ENCODE measurements around the gene ANP32A.
"Not testable (repeated sequence)": the region's sequence is repeated elsewhere in the genome, so short reads cannot be mapped to it uniquely, and the experiment has no call there.

The ANP32A gene

GRCh38 chr15:68774120-68774519 lies 46.6 kb downstream of the ANP32A start:
- no peak for DNase-seq
- Histone ChIP-seq H3K27me3 (replicated peaks; ENCODE audit: control insufficient read depth, insufficient read depth, low read length, poor library complexity, severe bottlenecking) (no peaks in the 10 kb centered on the region), H3K27ac (ENCODE audit: insufficient read depth, low read length, poor library complexity, severe bottlenecking) (no peak overlapping the region), H3K9me3 (ENCODE audit: control insufficient read depth, low read length) (no peaks in the 10 kb centered on the region), H3K4me1 (ENCODE audit: control insufficient read depth, insufficient read depth, low read length, poor library complexity, severe bottlenecking) (no peaks in the 10 kb centered on the region), H3K4me3 (ENCODE audit: insufficient read depth, low read depth, low read length, poor library complexity, severe bottlenecking) (no peak overlapping the region), H3K36me3 (ENCODE audit: control insufficient read depth, insufficient read depth, low read length) (peaks cover 6% of the 10 kb centered on the region)

GRCh38 chr15:68773036-68773435 lies 47.7 kb downstream of the ANP32A start:
- no peak overlapping the region for H3K4me3 ChIP-seq (ENCODE audit: insufficient read depth, low read depth, low read length, poor library complexity, severe bottlenecking)
- no peaks in the 10 kb centered on the region for H3K27me3 ChIP-seq (replicated peaks; ENCODE audit: control insufficient read depth, insufficient read depth, low read length, poor library complexity, severe bottlenecking)
- no peak overlapping the region for H3K27ac ChIP-seq (ENCODE audit: insufficient read depth, low read length, poor library complexity, severe bottlenecking)
- no peaks in the 10 kb centered on the region for H3K4me1 ChIP-seq (ENCODE audit: control insufficient read depth, insufficient read depth, low read length, poor library complexity, severe bottlenecking)
- H3K36me3 ChIP-seq (ENCODE audit: control insufficient read depth, insufficient read depth, low read length) = peaks cover 4% of the 10 kb centered on the region
- no peak for DNase-seq
- H3K9me3 ChIP-seq (ENCODE audit: control insufficient read depth, low read length) = no peaks in the 10 kb centered on the region

GRCh38 chr15:68770216-68770615 lies 50.5 kb downstream of the ANP32A start:
- no peak for DNase-seq
- Histone ChIP-seq H3K4me1 (ENCODE audit: control insufficient read depth, insufficient read depth, low read length, poor library complexity, severe bottlenecking) (no peaks in the 10 kb centered on the region), H3K9me3 (ENCODE audit: control insufficient read depth, low read length) (no peaks in the 10 kb centered on the region), H3K4me3 (ENCODE audit: insufficient read depth, low read depth, low read length, poor library complexity, severe bottlenecking) (no peak overlapping the region), H3K27ac (ENCODE audit: insufficient read depth, low read length, poor library complexity, severe bottlenecking) (no peak overlapping the region), H3K36me3 (ENCODE audit: control insufficient read depth, insufficient read depth, low read length) (no peaks in the 10 kb centered on the region), H3K27me3 (replicated peaks; ENCODE audit: control insufficient read depth, insufficient read depth, low read length, poor library complexity, severe bottlenecking) (no peaks in the 10 kb centered on the region)

GRCh38 chr15:68769702-68770101 lies 51.0 kb downstream of the ANP32A start:
- no peak overlapping the region for H3K4me3 ChIP-seq (ENCODE audit: insufficient read depth, low read depth, low read length, poor library complexity, severe bottlenecking)
- no peak for DNase-seq
- no peaks in the 10 kb centered on the region for H3K27me3 ChIP-seq (replicated peaks; ENCODE audit: control insufficient read depth, insufficient read depth, low read length, poor library complexity, severe bottlenecking)
- H3K9me3 ChIP-seq (ENCODE audit: control insufficient read depth, low read length) = no peaks in the 10 kb centered on the region
- H3K36me3 ChIP-seq (ENCODE audit: control insufficient read depth, insufficient read depth, low read length) = no peaks in the 10 kb centered on the region
- H3K4me1 ChIP-seq (ENCODE audit: control insufficient read depth, insufficient read depth, low read length, poor library complexity, severe bottlenecking) = no peaks in the 10 kb centered on the region
- H3K27ac ChIP-seq (ENCODE audit: insufficient read depth, low read length, poor library complexity, severe bottlenecking) = no peak overlapping the region

- no peak overlapping the region for H3K4me3 ChIP-seq (ENCODE audit: insufficient read depth, low read depth, low read length, poor library complexity, severe bottlenecking)
- H3K9me3 ChIP-seq (ENCODE audit: control insufficient read depth, low read length) = no peaks in the 10 kb centered on the region
- H3K36me3 ChIP-seq (ENCODE audit: control insufficient read depth, insufficient read depth, low read length) = no peaks in the 10 kb centered on the region
- H3K27ac ChIP-seq (ENCODE audit: insufficient read depth, low read length, poor library complexity, severe bottlenecking) = no peak overlapping the region
- DNase-seq = no peak
- no peaks in the 10 kb centered on the region for H3K4me1 ChIP-seq (ENCODE audit: control insufficient read depth, insufficient read depth, low read length, poor library complexity, severe bottlenecking)
- H3K27me3 ChIP-seq (replicated peaks; ENCODE audit: control insufficient read depth, insufficient read depth, low read length, poor library complexity, severe bottlenecking) = no peaks in the 10 kb centered on the region
Observed at GRCh38 chr15:68768321-68768720, 52.4 kb downstream of the ANP32A start.

- H3K27me3 ChIP-seq (replicated peaks; ENCODE audit: control insufficient read depth, insufficient read depth, low read length, poor library complexity, severe bottlenecking) = no peaks in the 10 kb centered on the region
- no peak overlapping the region for H3K4me3 ChIP-seq (ENCODE audit: insufficient read depth, low read depth, low read length, poor library complexity, severe bottlenecking)
- H3K4me1 ChIP-seq (ENCODE audit: control insufficient read depth, insufficient read depth, low read length, poor library complexity, severe bottlenecking) = no peaks in the 10 kb centered on the region
- no peak overlapping the region for H3K27ac ChIP-seq (ENCODE audit: insufficient read depth, low read length, poor library complexity, severe bottlenecking)
- H3K9me3 ChIP-seq (ENCODE audit: control insufficient read depth, low read length) = no peaks in the 10 kb centered on the region
- no peak for DNase-seq
- no peaks in the 10 kb centered on the region for H3K36me3 ChIP-seq (ENCODE audit: control insufficient read depth, insufficient read depth, low read length)
Observed at GRCh38 chr15:68767833-68768232, 52.9 kb downstream of the ANP32A start.

GRCh38 chr15:68765602-68766368 lies 54.9 kb downstream of the ANP32A start:
- no peaks in the 10 kb centered on the region for H3K9me3 ChIP-seq (ENCODE audit: control insufficient read depth, low read length)
- DNase-seq = no peak
- H3K4me1 ChIP-seq (ENCODE audit: control insufficient read depth, insufficient read depth, low read length, poor library complexity, severe bottlenecking) = no peaks in the 10 kb centered on the region
- H3K27ac ChIP-seq (ENCODE audit: insufficient read depth, low read length, poor library complexity, severe bottlenecking) = no peak overlapping the region
- no peaks in the 10 kb centered on the region for H3K27me3 ChIP-seq (replicated peaks; ENCODE audit: control insufficient read depth, insufficient read depth, low read length, poor library complexity, severe bottlenecking)
- H3K36me3 ChIP-seq (ENCODE audit: control insufficient read depth, insufficient read depth, low read length) = no peaks in the 10 kb centered on the region
- H3K4me3 ChIP-seq (ENCODE audit: insufficient read depth, low read depth, low read length, poor library complexity, severe bottlenecking) = no peak overlapping the region

GRCh38 chr15:68764090-68764489 lies 56.6 kb downstream of the ANP32A start:
- H3K4me1 ChIP-seq (ENCODE audit: control insufficient read depth, insufficient read depth, low read length, poor library complexity, severe bottlenecking) = no peaks in the 10 kb centered on the region
- no peak overlapping the region for H3K4me3 ChIP-seq (ENCODE audit: insufficient read depth, low read depth, low read length, poor library complexity, severe bottlenecking)
- H3K27ac ChIP-seq (ENCODE audit: insufficient read depth, low read length, poor library complexity, severe bottlenecking) = no peak overlapping the region
- H3K27me3 ChIP-seq (replicated peaks; ENCODE audit: control insufficient read depth, insufficient read depth, low read length, poor library complexity, severe bottlenecking) = no peaks in the 10 kb centered on the region
- H3K36me3 ChIP-seq (ENCODE audit: control insufficient read depth, insufficient read depth, low read length) = no peaks in the 10 kb centered on the region
- H3K9me3 ChIP-seq (ENCODE audit: control insufficient read depth, low read length) = no peaks in the 10 kb centered on the region
- no peak for DNase-seq

- H3K4me3 ChIP-seq (ENCODE audit: insufficient read depth, low read depth, low read length, poor library complexity, severe bottlenecking) = no peak overlapping the region
- DNase-seq = no peak
- H3K27ac ChIP-seq (ENCODE audit: insufficient read depth, low read length, poor library complexity, severe bottlenecking) = no peak overlapping the region
- no peaks in the 10 kb centered on the region for H3K27me3 ChIP-seq (replicated peaks; ENCODE audit: control insufficient read depth, insufficient read depth, low read length, poor library complexity, severe bottlenecking)
- no peaks in the 10 kb centered on the region for H3K36me3 ChIP-seq (ENCODE audit: control insufficient read depth, insufficient read depth, low read length)
- no peaks in the 10 kb centered on the region for H3K4me1 ChIP-seq (ENCODE audit: control insufficient read depth, insufficient read depth, low read length, poor library complexity, severe bottlenecking)
- no peaks in the 10 kb centered on the region for H3K9me3 ChIP-seq (ENCODE audit: control insufficient read depth, low read length)
Observed at GRCh38 chr15:68763063-68763462, 57.6 kb downstream of the ANP32A start.

GRCh38 chr15:68759982-68760579 lies 60.6 kb downstream of the ANP32A start:
- H3K27me3 ChIP-seq (replicated peaks; ENCODE audit: control insufficient read depth, insufficient read depth, low read length, poor library complexity, severe bottlenecking) = not testable (repeated sequence)

More at GRCh38 chr15:68759982-68760579, 60.6 kb downstream of the ANP32A start:
- H3K9me3 ChIP-seq (ENCODE audit: control insufficient read depth, low read length); H3K36me3 ChIP-seq (ENCODE audit: control insufficient read depth, insufficient read depth, low read length); H3K27ac ChIP-seq (ENCODE audit: insufficient read depth, low read length, poor library complexity, severe bottlenecking); H3K4me3 ChIP-seq (ENCODE audit: insufficient read depth, low read depth, low read length, poor library complexity, severe bottlenecking); H3K4me1 ChIP-seq (ENCODE audit: control insufficient read depth, insufficient read depth, low read length, poor library complexity, severe bottlenecking); DNase-seq: not testable (repeated sequence)

All from effector memory CD4-positive, alpha-beta T cell (primary cell).